GM18870 (cell line): ENCODE results near the gene PHLPP2.
"Not testable (repeated sequence)": the region's sequence is repeated elsewhere in the genome, so short reads cannot be mapped to it uniquely, and the experiment has no call there.

Experiments used
- ATAC-seq: cut with Tn5 transposase; IDR thresholded peaks from one replicate; pipeline ENCODE4 v1.9.1; 2021; ENCODE audit warnings: moderate library complexity; ENCODE audit not compliant: unreplicated experiment

The PHLPP2 gene

GRCh38 chr16:71626858-71627213 is 97.7 kb downstream of the PHLPP2 start:
- no peak for ATAC-seq

GRCh38 chr16:71626018-71626857 is 98.3 kb downstream of the PHLPP2 start, which contains the start of gene MARVELD3:
MARVELD3 (plus strand) TSS chr16:71626184; CDS start chr16:71626230, 46 bp downstream.
- no peak for ATAC-seq

GRCh38 chr16:71625113-71625850 is 99.2 kb downstream of the PHLPP2 start:
- no peak for ATAC-seq

DNA sequence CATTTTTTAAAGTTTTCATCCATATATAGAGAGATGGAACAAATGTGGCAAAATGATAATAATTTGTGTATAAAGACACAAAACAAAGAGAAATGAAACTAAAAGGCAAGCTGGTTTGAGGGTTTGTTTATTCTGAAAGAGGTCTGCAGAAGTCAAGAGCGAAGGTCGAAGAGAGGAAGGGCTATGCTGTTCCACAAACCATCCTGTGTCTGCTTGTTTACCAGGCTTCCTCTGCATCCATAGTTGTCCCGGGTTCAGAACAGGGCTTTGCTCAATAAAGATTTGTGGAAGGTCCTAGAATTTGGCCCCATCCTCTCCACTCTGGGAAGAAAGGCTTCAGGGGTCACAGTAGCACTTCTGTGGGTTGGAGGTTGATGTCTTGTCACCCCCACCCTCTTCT is 100.9 kb downstream of the PHLPP2 start:
- no peak for ATAC-seq

- ATAC-seq, result no peak
Measured at GRCh38 chr16:71622088-71622487, 102.4 kb downstream of the PHLPP2 start.

GRCh38 chr16:71618429-71618828 is 106.1 kb downstream of the PHLPP2 start:
- no peak for ATAC-seq

DNA sequence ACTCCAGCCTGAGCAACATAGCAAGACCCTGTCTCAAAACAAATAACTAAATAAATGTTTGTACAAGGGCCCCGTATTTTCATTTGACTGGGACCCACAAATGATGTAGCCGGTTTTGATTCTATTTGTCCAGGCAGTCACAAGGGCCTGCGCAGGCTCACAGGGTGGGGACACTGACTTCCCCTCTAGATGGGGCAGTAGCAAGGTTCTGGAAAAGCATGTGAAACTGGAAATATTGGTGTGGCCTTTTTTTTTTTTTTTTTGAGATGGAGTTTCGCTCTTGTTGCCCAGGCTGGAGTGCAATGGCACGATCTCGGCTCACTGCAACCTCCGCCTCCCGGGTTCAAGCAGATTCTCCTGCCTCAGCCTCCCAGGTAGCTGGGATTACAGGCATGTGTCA is 109.5 kb downstream of the PHLPP2 start:
- not testable (repeated sequence) for ATAC-seq

DNA sequence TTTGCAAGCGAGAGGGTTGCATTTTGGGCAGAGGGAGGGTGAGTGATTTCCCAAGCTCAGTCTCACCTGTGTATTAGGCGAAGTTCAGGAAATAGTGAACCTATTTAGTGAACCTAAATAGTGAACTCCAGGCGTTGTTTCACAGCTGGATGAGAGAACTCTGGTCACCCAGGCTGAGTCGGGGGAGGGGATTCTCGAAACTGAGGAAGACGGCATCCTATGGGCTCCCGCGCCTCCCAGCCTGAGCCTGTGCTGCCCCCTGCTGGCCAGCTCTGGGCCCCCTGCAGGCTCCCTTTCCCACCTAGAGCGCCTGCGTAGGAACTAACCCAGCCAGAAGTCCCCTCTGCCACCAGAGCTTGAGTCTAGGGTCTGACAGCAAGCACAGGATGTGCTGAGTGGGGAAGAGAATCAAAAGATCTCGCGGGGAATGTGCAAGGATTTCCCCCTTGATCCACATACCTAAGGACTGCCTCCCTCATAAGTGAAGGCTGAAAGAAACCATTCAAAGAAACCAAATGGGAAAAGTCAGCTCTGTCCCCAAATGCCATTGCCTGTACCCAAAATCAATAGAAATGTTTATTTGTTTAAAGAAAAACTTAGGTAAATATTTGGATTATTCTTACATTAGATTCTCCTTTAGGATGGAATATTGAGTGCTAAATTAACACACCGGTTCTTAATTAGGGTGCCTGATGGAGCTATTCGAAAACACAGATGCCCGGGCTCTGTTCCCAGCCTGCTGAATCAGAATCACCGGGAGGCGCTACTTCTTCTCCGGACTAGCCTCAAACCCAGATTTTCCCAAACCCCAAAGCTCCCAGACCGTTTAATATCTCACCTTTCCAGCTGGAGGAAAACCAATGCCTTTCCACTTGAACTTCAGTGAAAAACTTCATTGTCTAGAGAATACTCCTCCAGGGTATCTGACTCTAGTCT is 113.3 kb downstream of the PHLPP2 start:
- no peak for ATAC-seq

DNA sequence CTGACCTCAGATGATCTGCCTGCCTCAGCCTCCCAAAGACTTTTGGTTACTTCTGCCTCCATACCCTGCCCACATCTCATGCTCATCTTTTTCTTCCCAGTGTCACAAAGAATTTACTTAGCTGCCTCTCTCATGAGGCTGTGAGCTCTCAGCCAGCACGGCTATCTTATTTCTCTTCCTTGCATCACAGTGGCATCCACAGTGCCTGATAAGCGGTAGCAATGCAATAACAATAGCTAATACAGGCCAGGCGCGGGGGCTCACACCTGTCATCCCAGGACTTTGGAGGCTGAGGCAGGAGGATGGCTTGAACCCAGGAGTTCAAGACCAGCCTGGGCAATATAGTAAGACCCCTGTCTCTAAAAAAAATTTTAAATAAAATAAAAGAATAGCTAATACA is 114.1 kb downstream of the PHLPP2 start:
- ATAC-seq, result no peak

DNA sequence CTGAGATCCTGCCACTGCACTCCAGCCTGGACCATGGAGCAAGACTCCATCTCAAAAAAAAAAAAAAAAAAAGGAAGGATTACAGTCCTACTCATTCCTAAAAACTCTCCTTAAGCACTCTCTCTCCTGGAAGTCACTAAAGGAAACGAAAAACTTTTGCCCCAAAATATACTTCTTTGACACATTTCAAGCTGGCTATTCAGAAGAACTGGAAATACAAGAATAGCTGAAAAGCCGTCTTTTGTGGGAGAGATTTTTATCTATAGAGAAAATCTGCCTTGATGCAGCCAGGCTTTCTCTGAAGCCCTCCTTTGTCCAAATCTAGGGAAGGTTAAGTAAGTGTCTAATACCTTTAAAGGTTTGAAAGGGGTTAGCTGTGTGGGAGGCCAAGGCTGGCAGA is 115.4 kb downstream of the PHLPP2 start:
- no peak for ATAC-seq

GRCh38 chr16:71600822-71601221 is 123.7 kb downstream of the PHLPP2 start:
- no peak for ATAC-seq

GRCh38 chr16:71598426-71598825 is 126.1 kb downstream of the PHLPP2 start:
- not testable (repeated sequence) for ATAC-seq

DNA sequence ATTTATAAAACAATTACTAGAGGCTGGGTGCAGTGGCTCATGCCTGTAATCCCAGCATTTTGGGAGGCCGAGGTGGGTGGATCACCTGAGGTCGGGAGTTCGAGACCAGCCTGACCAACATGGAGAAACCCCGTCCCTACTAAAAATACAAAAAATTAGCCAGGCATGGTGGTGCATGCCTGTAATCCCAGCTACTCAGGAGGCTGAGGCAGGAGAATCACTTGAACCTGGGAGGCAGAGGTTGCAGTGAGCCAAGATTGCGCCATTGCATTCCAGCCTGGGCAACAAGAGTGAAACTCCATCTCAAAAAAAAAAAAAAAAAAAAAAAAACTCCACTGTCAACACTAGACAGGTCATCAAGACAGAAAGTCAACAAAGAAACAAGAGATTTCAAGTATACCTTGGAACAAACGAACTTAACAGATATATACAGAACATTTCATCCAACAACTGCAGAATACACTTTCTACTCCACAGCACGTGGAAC is 129.1 kb downstream of the PHLPP2 start:
- not testable (repeated sequence) for ATAC-seq
